Chondrocyte (in vitro differentiated cells): Measurements from ENCODE around the gene DUSP14. TPM values are rescaled to one million over a fixed set of nuclear protein-coding genes. Genes with fewer than 3 reads are reported as not detected.

Experiments used
- DNase-seq: peaks from one replicate; pipeline ENCODE4 v3.0.0; 2021; ENCODE audit warnings: mixed read lengths, low spot score
- H3K27ac Mint-ChIP-seq: one replicate; pipeline ENCODE4 v1.8.0; 2021; ENCODE audit warnings: mild to moderate bottlenecking, moderate library complexity, mixed read lengths; ENCODE audit not compliant: unreplicated experiment
- H3K27me3 Mint-ChIP-seq: 2 replicates; pipeline ENCODE4 v1.8.0; 2021; ENCODE audit warnings: low read depth, mixed read lengths
- H3K36me3 Mint-ChIP-seq: 2 replicates; pipeline ENCODE4 v1.8.0; 2021; ENCODE audit warnings: low read depth, mixed read lengths
- H3K4me1 Mint-ChIP-seq: 2 replicates; pipeline ENCODE4 v1.8.0; 2021; ENCODE audit warnings: low read depth, mild to moderate bottlenecking, mixed read lengths
- H3K4me3 Mint-ChIP-seq: one replicate; pipeline ENCODE4 v1.8.0; 2021; ENCODE audit warnings: mild to moderate bottlenecking, moderate library complexity, mixed read lengths; ENCODE audit not compliant: unreplicated experiment
- H3K9me3 Mint-ChIP-seq: 2 replicates; pipeline ENCODE4 v1.8.0; 2021; ENCODE audit warnings: low read depth, mixed read lengths
- total RNA-seq: library from RNA; stranded (reverse); gene quantifications from 3 replicates; pipeline ENCODE4 v1.2.1, GENCODE V29; 2021
- TF ChIP-seq, protein P1 (sequence below): fragments of 200-600 bp; sonication (generic); IDR thresholded peaks from 2 replicates; pipeline ENCODE4 v1.5.0; 2021; ENCODE audit warnings: antibody characterized with exemption, mild to moderate bottlenecking, moderate library complexity

DUSP14 gene
- total RNA-seq, 1 donor from 2014 or later, result 37.3 TPM

DNA sequence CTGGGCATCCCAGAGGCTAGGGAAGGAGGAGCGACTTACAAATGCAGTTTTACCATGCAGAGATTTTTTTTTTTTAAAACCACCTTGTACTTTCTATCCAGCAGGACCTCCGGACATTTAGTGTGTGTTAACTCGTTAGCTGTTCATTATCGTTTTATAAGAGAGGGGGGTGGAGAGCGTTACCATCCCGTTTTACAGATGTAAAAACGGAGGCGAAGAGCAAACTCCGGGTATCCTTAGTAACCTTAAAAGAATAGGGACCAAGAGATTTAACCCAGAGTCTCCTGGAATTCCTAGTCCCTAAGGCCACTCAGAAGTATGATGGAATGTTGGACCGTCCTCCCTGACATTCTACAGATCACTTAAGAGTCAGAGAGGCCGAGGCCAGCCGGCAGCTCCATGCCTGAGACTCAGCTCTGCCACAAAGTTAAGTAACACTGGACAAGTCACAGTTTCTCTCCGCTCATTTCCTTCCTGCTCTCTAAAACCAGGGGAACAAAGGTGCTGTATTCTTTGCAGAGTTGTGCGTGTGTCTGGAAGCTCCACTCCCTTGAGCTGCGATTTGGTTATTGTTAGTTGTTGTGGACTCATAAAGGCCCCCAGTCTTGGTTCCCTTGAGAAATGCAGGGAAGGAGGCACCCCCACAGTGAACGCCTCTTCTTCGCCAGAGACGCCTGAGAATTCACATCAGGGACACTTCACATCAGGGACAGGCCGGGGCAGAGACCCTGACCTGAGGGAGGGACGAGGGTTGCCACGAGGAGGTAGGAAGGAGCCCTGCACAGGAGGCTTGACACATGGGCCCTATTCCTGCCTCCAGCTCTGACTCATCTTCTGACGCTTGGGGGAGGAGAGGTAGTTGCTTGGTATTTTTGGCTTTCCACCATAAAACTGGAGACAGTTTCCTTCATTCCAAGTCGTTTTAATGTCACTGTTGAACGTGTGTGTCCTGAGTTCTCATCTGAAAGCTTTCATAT lies 1.2 kb downstream of the DUSP14 start:
- Mint-ChIP-seq H3K36me3 (no peaks in the 10 kb centered on the region), H3K4me1 (peaks cover 70% of the 10 kb centered on the region), H3K4me3 (peak overlapping the region; percentile 90), H3K27me3 (no peaks in the 10 kb centered on the region), H3K27ac (peak overlapping the region; percentile 98), H3K9me3 (no peaks in the 10 kb centered on the region)
- no peak for DNase-seq
- TF ChIP-seq, protein P1, sequence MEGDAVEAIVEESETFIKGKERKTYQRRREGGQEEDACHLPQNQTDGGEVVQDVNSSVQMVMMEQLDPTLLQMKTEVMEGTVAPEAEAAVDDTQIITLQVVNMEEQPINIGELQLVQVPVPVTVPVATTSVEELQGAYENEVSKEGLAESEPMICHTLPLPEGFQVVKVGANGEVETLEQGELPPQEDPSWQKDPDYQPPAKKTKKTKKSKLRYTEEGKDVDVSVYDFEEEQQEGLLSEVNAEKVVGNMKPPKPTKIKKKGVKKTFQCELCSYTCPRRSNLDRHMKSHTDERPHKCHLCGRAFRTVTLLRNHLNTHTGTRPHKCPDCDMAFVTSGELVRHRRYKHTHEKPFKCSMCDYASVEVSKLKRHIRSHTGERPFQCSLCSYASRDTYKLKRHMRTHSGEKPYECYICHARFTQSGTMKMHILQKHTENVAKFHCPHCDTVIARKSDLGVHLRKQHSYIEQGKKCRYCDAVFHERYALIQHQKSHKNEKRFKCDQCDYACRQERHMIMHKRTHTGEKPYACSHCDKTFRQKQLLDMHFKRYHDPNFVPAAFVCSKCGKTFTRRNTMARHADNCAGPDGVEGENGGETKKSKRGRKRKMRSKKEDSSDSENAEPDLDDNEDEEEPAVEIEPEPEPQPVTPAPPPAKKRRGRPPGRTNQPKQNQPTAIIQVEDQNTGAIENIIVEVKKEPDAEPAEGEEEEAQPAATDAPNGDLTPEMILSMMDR, result peak; percentile 29

GRCh38 chr17:37492167-37492566 lies 2.5 kb downstream of the DUSP14 start:
- TF ChIP-seq, protein P1, result no peak
- Mint-ChIP-seq H3K27me3 (no peaks in the 10 kb centered on the region), H3K4me3 (peak overlapping the region; percentile 90), H3K36me3 (no peaks in the 10 kb centered on the region), H3K27ac (peak overlapping the region; percentile 98), H3K9me3 (no peaks in the 10 kb centered on the region), H3K4me1 (peaks cover 66% of the 10 kb centered on the region)
- DNase-seq, result no peak

DNA sequence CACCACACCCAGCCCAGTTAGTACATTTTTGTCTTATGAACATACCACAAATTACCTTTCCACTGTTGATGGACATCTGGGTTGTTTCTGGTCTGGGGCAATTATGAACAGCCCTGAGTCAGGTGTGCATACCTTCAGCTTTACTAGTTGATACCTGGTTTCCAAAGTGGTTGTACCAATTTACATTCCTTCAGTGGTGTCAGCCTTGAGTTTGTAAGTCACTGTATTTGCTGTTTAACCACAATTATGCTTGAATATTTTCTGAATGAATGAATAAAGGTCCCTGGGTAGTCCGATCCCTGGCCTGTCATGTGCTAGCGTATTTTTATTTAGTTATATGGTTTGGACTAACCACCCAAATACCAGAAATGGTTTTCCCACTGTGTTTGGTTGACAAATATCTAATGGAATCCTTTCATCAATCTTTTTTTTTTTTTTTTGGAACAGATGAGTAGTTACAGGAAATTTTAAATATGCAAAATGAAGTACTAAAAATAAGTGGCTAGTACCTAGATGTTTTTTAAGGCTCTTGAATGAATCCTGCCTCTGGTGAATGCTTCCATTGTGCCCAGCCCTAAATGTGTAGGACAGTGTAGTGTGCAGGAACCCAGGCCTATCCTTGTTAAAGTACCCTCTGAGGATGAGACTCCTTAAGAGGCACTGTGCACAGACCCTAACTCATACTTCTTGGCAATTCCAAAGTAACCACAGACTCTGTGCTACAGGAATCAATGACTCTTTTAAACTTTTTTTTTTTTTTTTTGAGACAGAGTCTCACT lies 3.7 kb downstream of the DUSP14 start:
- Mint-ChIP-seq H3K4me3 (no peak overlapping the region), H3K36me3 (no peaks in the 10 kb centered on the region), H3K27ac (peak overlapping the region; percentile 98), H3K9me3 (no peaks in the 10 kb centered on the region), H3K4me1 (peaks cover 58% of the 10 kb centered on the region), H3K27me3 (no peaks in the 10 kb centered on the region)
- TF ChIP-seq, protein P1, result no peak
- DNase-seq, result no peak

DNA sequence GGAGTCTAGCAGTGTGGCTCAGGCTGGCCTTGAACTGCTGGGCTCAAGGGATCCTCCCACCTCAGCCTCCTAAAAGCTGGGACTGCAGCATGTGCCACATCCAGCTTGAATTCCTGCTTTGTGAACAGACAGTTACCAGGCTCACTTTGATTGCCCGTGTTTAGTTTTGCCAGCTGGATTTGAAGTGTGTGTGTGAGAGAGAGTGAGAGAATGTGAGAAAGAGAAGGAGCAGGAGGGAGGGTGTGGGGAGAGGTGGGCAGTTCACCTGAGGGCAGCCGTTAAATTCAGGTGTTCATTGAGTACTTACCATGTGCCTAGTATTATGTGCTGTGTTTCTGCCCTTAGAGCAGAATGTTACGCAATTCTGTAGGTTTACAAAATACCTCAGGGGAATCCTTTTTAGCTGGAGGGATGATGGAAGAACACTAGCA lies 4.7 kb downstream of the DUSP14 start:
- TF ChIP-seq, protein P1, result no peak
- Mint-ChIP-seq H3K9me3 (no peaks in the 10 kb centered on the region), H3K4me3 (no peak overlapping the region), H3K36me3 (no peaks in the 10 kb centered on the region), H3K27me3 (no peaks in the 10 kb centered on the region), H3K4me1 (peaks cover 52% of the 10 kb centered on the region), H3K27ac (peak overlapping the region; percentile 86)
- no peak for DNase-seq

DNA sequence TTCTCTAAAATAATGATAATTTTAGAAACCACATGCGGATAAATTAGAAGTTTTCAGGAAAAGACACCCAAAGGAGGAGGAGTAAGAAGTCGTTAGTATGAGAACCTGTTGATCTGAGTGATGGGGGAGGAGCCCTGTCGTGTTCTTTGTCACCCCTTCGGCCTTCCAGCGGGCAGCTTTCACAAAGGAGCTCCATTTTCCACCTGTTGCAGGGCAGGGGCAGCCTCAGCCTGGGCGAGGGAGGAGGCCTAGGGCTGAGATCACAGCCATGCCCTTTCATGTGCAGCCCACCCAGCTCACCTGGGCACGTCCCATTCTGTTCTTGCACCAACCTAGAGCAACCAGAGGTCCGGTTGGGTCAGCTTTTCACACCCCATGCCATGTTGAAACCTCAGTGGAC lies 5.3 kb downstream of the DUSP14 start:
- H3K4me1 Mint-ChIP-seq, result peaks cover 52% of the 10 kb centered on the region
- no peaks in the 10 kb centered on the region for H3K9me3 Mint-ChIP-seq
- no peak for DNase-seq
- no peak overlapping the region for H3K4me3 Mint-ChIP-seq
- peak overlapping the region; percentile 86 for H3K27ac Mint-ChIP-seq
- TF ChIP-seq, protein P1, result no peak
- H3K27me3 Mint-ChIP-seq, result no peaks in the 10 kb centered on the region
- no peaks in the 10 kb centered on the region for H3K36me3 Mint-ChIP-seq
